H1 (cell line): ENCODE measurements around the gene DIPK2A. TPM values are rescaled to one million over a fixed set of nuclear protein-coding genes. Genes with fewer than 3 reads are reported as not detected.

Source experiments
- CTCF ChIA-PET: fragments of 300-600 bp; sonication (Branson Sonifier 250); formaldehyde crosslinking; loops from one replicate; lab custom pipeline; 2021; ENCODE audit not compliant: partially characterized antibody; lab: Charles Lee
- POLR2A ChIA-PET: fragments of 300-600 bp; sonication (Branson Sonifier 250); formaldehyde crosslinking; loops from one replicate; lab custom pipeline; 2021; ENCODE audit warnings: inconsistent platforms; ENCODE audit not compliant: partially characterized antibody; lab: Charles Lee
- DNase-seq, 2 experiments: peaks; one replicate each; pipeline versions ENCODE4 v3.0.0 to v3.0.0-alpha.2; 2010 to 2022; ENCODE audit warnings: low spot score in 2 of 2, low read depth in 1 of 2, mixed read lengths in 1 of 2
- FAIRE-seq: peaks from 2 replicates; lab custom pipeline; 2011; peaks lifted over from hg19 to GRCh38; lab: Jason Lieb, UNC
- H2AFZ ChIP-seq: 2 replicates; pipeline ENCODE4 v1.8.1; 2012; ENCODE audit warnings: low read length, inconsistent platforms
- H2AK5ac ChIP-seq: 2 replicates; pipeline ENCODE4 v1.6.1; 2013; ENCODE audit warnings: low read depth, low read length
- H2BK120ac ChIP-seq: replicated peaks from 2 replicates; pipeline ENCODE3; 2013; ENCODE audit warnings: low read depth, low read length, inconsistent platforms
- H2BK12ac ChIP-seq: 2 replicates; pipeline ENCODE4 v1.6.1; 2013; ENCODE audit warnings: low read depth, low read length
- H2BK15ac ChIP-seq: 2 replicates; pipeline ENCODE4 v1.6.1; 2013; ENCODE audit warnings: low read length
- H2BK20ac ChIP-seq: 2 replicates; pipeline ENCODE4 v1.6.1; 2013; ENCODE audit warnings: low read length
- H2BK5ac ChIP-seq: 2 replicates; pipeline ENCODE4 v1.6.1; 2013; ENCODE audit warnings: low read depth, low read length
- H3K14ac ChIP-seq: 2 replicates; pipeline ENCODE4 v1.6.1; 2013; ENCODE audit warnings: inconsistent platforms; ENCODE audit not compliant: insufficient read length
- H3K18ac ChIP-seq: 2 replicates; pipeline ENCODE4 v1.6.1; 2013; ENCODE audit warnings: low read length; ENCODE audit errors: extremely low read depth
- H3K23ac ChIP-seq: 2 replicates; pipeline ENCODE4 v1.6.1; 2013; ENCODE audit warnings: inconsistent platforms; ENCODE audit not compliant: insufficient read length
- H3K23me2 ChIP-seq: 2 replicates; pipeline ENCODE4 v1.6.1; 2013; ENCODE audit warnings: low read depth, low read length
- H3K27ac ChIP-seq: 2 replicates; pipeline ENCODE4 v1.6.1; 2011; ENCODE audit warnings: low read depth, low read length, inconsistent platforms
- H3K27me3 ChIP-seq, 4 experiments: replicated peaks in 1 of 4; 1 replicate in 1 of 4; 2 replicates in 3 of 4; pipeline versions ENCODE4 v1.6.1 to v1.8.1; 2011 to 2013; ENCODE audit warnings: low read length in 3 of 4, mild to moderate bottlenecking in 3 of 4, inconsistent platforms in 2 of 4, mixed read lengths in 2 of 4, moderate library complexity in 1 of 4; ENCODE audit not compliant: control insufficient read depth in 3 of 4, insufficient read depth in 3 of 4; ENCODE audit errors: extremely low read depth in 1 of 4
- H3K36me3 ChIP-seq, 4 experiments: 2 replicates each; pipeline versions ENCODE4 v1.6.1 to v1.8.1; 2011 to 2013; ENCODE audit warnings: mild to moderate bottlenecking in 4 of 4, low read length in 3 of 4, moderate library complexity in 2 of 4, control low read depth in 1 of 4, inconsistent platforms in 1 of 4; ENCODE audit not compliant: insufficient read depth in 4 of 4, control insufficient read depth in 2 of 4
- H3K4ac ChIP-seq: replicated peaks from 2 replicates; pipeline ENCODE3; 2013; ENCODE audit warnings: low read length, low read depth, mixed read lengths, inconsistent platforms; ENCODE audit not compliant: insufficient read length
- H3K4me1 ChIP-seq, 4 experiments: replicated peaks in 1 of 4; 1 replicate in 1 of 4; 2 replicates in 3 of 4; pipeline versions ENCODE4 v1.6.1 to v1.8.1; 2011 to 2013; ENCODE audit warnings: low read length in 3 of 4, inconsistent platforms in 2 of 4, mixed read lengths in 1 of 4; ENCODE audit not compliant: insufficient read depth in 4 of 4, control insufficient read depth in 3 of 4
- H3K4me2 ChIP-seq, 2 experiments: 2 replicates each; pipeline versions ENCODE4 v1.6.1 to v1.8.1; 2011 to 2013; ENCODE audit warnings: low read depth in 2 of 2, low read length in 2 of 2, control low read depth in 1 of 2, inconsistent platforms in 1 of 2, mild to moderate bottlenecking in 1 of 2; ENCODE audit not compliant: insufficient read depth in 1 of 2
- H3K4me3 ChIP-seq, 4 experiments: fragments of 200-600, 300-600 bp in 1 of 4; sonication (generic), shearing (Covaris generic), sonication (Bioruptor Twin) in 1 of 4; 2 replicates each; pipeline versions ENCODE4 v1.5.1 to v1.8.1; 2011 to 2016; ENCODE audit warnings: low read length in 4 of 4, low read depth in 3 of 4, control low read depth in 2 of 4, inconsistent platforms in 2 of 4, mild to moderate bottlenecking in 2 of 4, mixed read lengths in 1 of 4, moderate library complexity in 1 of 4; ENCODE audit not compliant: insufficient read depth in 2 of 4; ENCODE audit errors: extremely low read depth in 1 of 4
- H3K56ac ChIP-seq: replicated peaks from 2 replicates; pipeline ENCODE3; 2013; ENCODE audit warnings: low read depth, mild to moderate bottlenecking, mixed read lengths, low read length, inconsistent platforms; ENCODE audit not compliant: insufficient read length
- H3K79me1 ChIP-seq: 2 replicates; pipeline ENCODE4 v1.6.1; 2013; ENCODE audit warnings: low read depth, low read length, control low read depth
- H3K79me2 ChIP-seq, 2 experiments: 2 replicates each; pipeline versions ENCODE4 v1.6.1 to v1.8.1; 2012 to 2013; ENCODE audit warnings: low read length in 2 of 2, mild to moderate bottlenecking in 2 of 2, inconsistent platforms in 1 of 2; ENCODE audit not compliant: insufficient read depth in 2 of 2, control insufficient read depth in 1 of 2
- H3K9ac ChIP-seq, 4 experiments: replicated peaks in 1 of 4; 1 replicate in 1 of 4; 2 replicates in 3 of 4; pipeline versions ENCODE4 v1.6.1 to v1.8.1; 2011 to 2013; ENCODE audit warnings: low read depth in 3 of 4, low read length in 3 of 4, control low read depth in 2 of 4, mild to moderate bottlenecking in 2 of 4, moderate library complexity in 2 of 4, inconsistent platforms in 1 of 4; ENCODE audit errors: extremely low read depth in 1 of 4
- H3K9me3 ChIP-seq, 2 experiments: 2 replicates each; pipeline versions ENCODE4 v1.6.1 to v1.8.1; 2012 to 2013; ENCODE audit warnings: mild to moderate bottlenecking in 2 of 2, moderate library complexity in 2 of 2, control low read depth in 1 of 2, inconsistent platforms in 1 of 2, low read depth in 1 of 2, low read length in 1 of 2, mixed read lengths in 1 of 2; ENCODE audit not compliant: insufficient read depth in 2 of 2
- H4K20me1 ChIP-seq, 2 experiments: replicated peaks in 1 of 2; 2 replicates each; pipeline versions ENCODE3 to v1.8.1; 2011 to 2013; ENCODE audit warnings: inconsistent platforms in 2 of 2, low read length in 2 of 2, mild to moderate bottlenecking in 1 of 2; ENCODE audit not compliant: insufficient read depth in 2 of 2, control insufficient read depth in 1 of 2
- H4K5ac ChIP-seq: 2 replicates; pipeline ENCODE4 v1.6.1; 2013; ENCODE audit warnings: low read length, low read depth, mixed read lengths, inconsistent platforms; ENCODE audit not compliant: insufficient read length
- H4K8ac ChIP-seq: 2 replicates; pipeline ENCODE4 v1.8.0; 2013; ENCODE audit warnings: mild to moderate bottlenecking, moderate library complexity, low read length, inconsistent platforms; ENCODE audit not compliant: insufficient read depth; ENCODE audit errors: extremely low read depth
- H4K91ac ChIP-seq: replicated peaks from 2 replicates; pipeline ENCODE3; 2013; ENCODE audit warnings: low read length, mixed read lengths, inconsistent platforms; ENCODE audit not compliant: insufficient read length
- ATF3 ChIP-seq: IDR thresholded peaks from 2 replicates; pipeline ENCODE4 v1.6.1; 2011; ENCODE audit warnings: low read depth, mild to moderate bottlenecking, low read length; ENCODE audit not compliant: insufficient read depth
- BACH1 ChIP-seq: IDR thresholded peaks from 2 replicates; pipeline ENCODE4 v1.6.1; 2012; ENCODE audit warnings: low read length, improper control_type of control experiment
- CBX8 ChIP-seq: fragments of 300-800, 300-1000 bp; sonication (generic); IDR thresholded peaks from 2 replicates; pipeline ENCODE4 v1.7.1; 2016; ENCODE audit warnings: low read depth, low read length, borderline replicate concordance
- CEBPB ChIP-seq: IDR thresholded peaks from 2 replicates; pipeline ENCODE4 v1.6.1; 2012; ENCODE audit warnings: low read depth, low read length
- EP300 ChIP-seq, 2 experiments: IDR thresholded peaks; 1 replicate in 1 of 2; 2 replicates in 1 of 2; pipeline ENCODE4 v1.6.1; 2011 to 2012; ENCODE audit warnings: low read depth in 2 of 2, low read length in 2 of 2, mild to moderate bottlenecking in 2 of 2, borderline replicate concordance in 1 of 2, inconsistent platforms in 1 of 2, moderate library complexity in 1 of 2
- HDAC6 ChIP-seq: IDR thresholded peaks from one replicate; pipeline ENCODE4 v1.7.1; 2012; ENCODE audit warnings: low read depth, mild to moderate bottlenecking, inconsistent platforms, low read length, moderate library complexity
- NANOG ChIP-seq: IDR thresholded peaks from 2 replicates; pipeline ENCODE4 v1.6.1; 2011; ENCODE audit warnings: low read length, low read depth, mild to moderate bottlenecking, inconsistent platforms; ENCODE audit not compliant: insufficient read depth, poor library complexity, severe bottlenecking
- POU5F1 ChIP-seq: IDR thresholded peaks from 2 replicates; pipeline ENCODE4 v1.6.1; 2011; ENCODE audit warnings: low read depth, mild to moderate bottlenecking, low read length, moderate library complexity
- RBBP5 ChIP-seq: IDR thresholded peaks from 2 replicates; pipeline ENCODE4 v1.7.1; 2012; ENCODE audit warnings: low read depth, mild to moderate bottlenecking, inconsistent platforms, low read length, moderate library complexity, borderline replicate concordance
- SAP30 ChIP-seq: fragments of 300-600 bp; sonication (generic); IDR thresholded peaks from 2 replicates; pipeline ENCODE4 v1.7.1; 2012; ENCODE audit warnings: low read length, moderate library complexity, mild to moderate bottlenecking, inconsistent platforms; ENCODE audit not compliant: insufficient read depth, insufficient replicate concordance
- SIX5 ChIP-seq: IDR thresholded peaks from 2 replicates; pipeline ENCODE4 v1.6.1; 2011; ENCODE audit warnings: mild to moderate bottlenecking, low read depth, low read length
- SP4 ChIP-seq: IDR thresholded peaks from 2 replicates; pipeline ENCODE4 v1.6.1; 2012; ENCODE audit warnings: low read length, inconsistent platforms
- TBP ChIP-seq: IDR thresholded peaks from 2 replicates; pipeline ENCODE4 v1.6.1; 2011; ENCODE audit warnings: low read depth, low read length, improper control_type of control experiment
- TCF12 ChIP-seq: IDR thresholded peaks from 2 replicates; pipeline ENCODE4 v1.6.1; 2011; ENCODE audit warnings: low read depth, mild to moderate bottlenecking, low read length
- TEAD4 ChIP-seq: IDR thresholded peaks from 2 replicates; pipeline ENCODE4 v1.6.1; 2012; ENCODE audit warnings: low read depth, low read length, inconsistent platforms, mixed read lengths
- WGBS, 2 experiments: shearing (Covaris generic) in 1 of 2; methylation state at CpG; one replicate each; pipeline versions ENCODE4 v1.1.6 to v1.1.7; 2013 to 2015; ENCODE audit warnings: low lambda C conversion rate in 2 of 2, mixed read lengths in 2 of 2, inconsistent platforms in 1 of 2, low coverage in 1 of 2, missing lambda C conversion rate in 1 of 2; ENCODE audit not compliant: insufficient replicate concordance in 2 of 2, insufficient coverage in 1 of 2, insufficient read length in 1 of 2; ENCODE audit errors: extremely low coverage in 1 of 2, missing lambda C conversion rate in 1 of 2; 5-methylcytosine and 5-hydroxymethylcytosine counted together
- polyA plus RNA-seq, 7 experiments: library from polyadenylated mRNA; depleted of rRNA in 3 of 7; stranded (reverse) in 5 of 7; unstranded in 2 of 7; fragments of >200 nt in 5 of 7; fragments of 200-250 nt in 2 of 7; gene quantifications; 1 replicate in 5 of 7; 2 replicates in 1 of 7; 4 replicates in 1 of 7; pipeline versions ENCODE4 v1.2.1 to v1.2.3, GENCODE V29; 2011 to 2013; ENCODE audit warnings: missing spikeins in 2 of 7, mixed read lengths in 2 of 7
- total RNA-seq: library from RNA; stranded (reverse); fragmentation: NEBNext Ultra II Directional; extraction: Animal tissue kit (Norgen Biotek cat#: 25700); gene quantifications from 2 replicates; pipeline ENCODE4 v1.2.1, GENCODE V29; 2021

The DIPK2A gene
- total and polyA plus RNA-seq, 2 of the 8 experiments (the other 6 are each of a cell fraction or from before 2014, with no cell fraction given), result 18.4 to 28.7 TPM

DNA sequence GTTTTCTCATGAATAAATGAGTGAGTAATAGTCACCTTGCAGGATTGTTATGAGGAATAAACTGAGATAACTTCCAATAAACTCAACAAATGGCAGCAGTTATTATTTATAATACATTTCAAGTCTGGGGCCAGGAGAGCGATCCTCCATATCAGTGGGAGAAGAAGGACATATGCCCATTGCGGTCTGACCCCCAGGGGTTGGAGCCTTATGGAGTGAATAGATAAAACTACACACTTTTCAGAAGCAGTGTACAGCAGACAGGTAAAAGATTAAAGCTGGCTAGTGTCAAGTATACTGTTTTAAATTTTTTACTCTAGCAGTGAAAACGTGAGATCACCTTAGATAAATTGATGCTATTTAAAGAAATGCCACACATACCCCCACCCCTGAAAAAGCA, 43.5 kb downstream of the DIPK2A start:
- no peaks in the 10 kb centered on the region for H3K79me2 ChIP-seq
- ChIA-PET CTCF (no interaction called here), POLR2A (no interaction called here)
- no peaks in the 10 kb centered on the region for H3K9me3 ChIP-seq
- H2BK120ac ChIP-seq, result no peak overlapping the region
- no peaks in the 10 kb centered on the region for H3K4me1 ChIP-seq
- no peak overlapping the region for H3K18ac ChIP-seq
- 88% methylated on average over 3 of the region's 3 CpGs; no CpG with 5 or more reads in 1 of the 2 experiments for WGBS, 2 experiments
- no peak overlapping the region for H3K56ac ChIP-seq
- H2BK5ac ChIP-seq, result no peak overlapping the region
- H3K27ac ChIP-seq, result no peak overlapping the region
- H3K23ac ChIP-seq, result no peak overlapping the region
- FAIRE-seq (no peak), DNase-seq (no peak)
- H4K5ac ChIP-seq, result no peak overlapping the region
- H2AK5ac ChIP-seq, result no peak overlapping the region
- no peak overlapping the region for H3K14ac ChIP-seq
- H2BK12ac ChIP-seq, result no peak overlapping the region
- no peak overlapping the region for H3K4ac ChIP-seq
- H2AFZ ChIP-seq, result no peak overlapping the region
- no peak overlapping the region for H3K9ac ChIP-seq
- no peak overlapping the region for H3K4me3 ChIP-seq
- no peaks in the 10 kb centered on the region for H3K27me3 ChIP-seq
- no peaks in the 10 kb centered on the region for H4K20me1 ChIP-seq
- no peak overlapping the region for H4K91ac ChIP-seq
- H4K8ac ChIP-seq, result no peak overlapping the region
- H3K23me2 ChIP-seq, result no peaks in the 10 kb centered on the region
- H2BK20ac ChIP-seq, result no peak overlapping the region
- H2BK15ac ChIP-seq, result no peak overlapping the region
- no peak overlapping the region for H3K4me2 ChIP-seq
- no peaks in the 10 kb centered on the region for H3K79me1 ChIP-seq
- H3K36me3 ChIP-seq, result no peaks in the 10 kb centered on the region
- no peak for TF ChIP-seq TCF12
- TF ChIP-seq SP4, result no peak
- TF ChIP-seq CEBPB, result no peak
- no peak for TF ChIP-seq TEAD4
- no peak for TF ChIP-seq BACH1
- no peak for TF ChIP-seq POU5F1
- no peak for TF ChIP-seq ATF3
- TF ChIP-seq TBP, result no peak
- TF ChIP-seq CBX8, result no peak
- no peak for TF ChIP-seq HDAC6
- TF ChIP-seq SAP30, result no peak
- TF ChIP-seq RBBP5, result no peak
- no peak for TF ChIP-seq SIX5
- no peak for TF ChIP-seq NANOG
- no peak for TF ChIP-seq EP300 (IDR thresholded peaks at IDR 0.05; ENCODE audit: borderline replicate concordance in 1 of 2, low read depth in 2 of 2, low read length in 2 of 2)
